Measurements from ENCODE around the gene WDR62.
"Not testable (repeated sequence)": the region's sequence is repeated elsewhere in the genome, so short reads cannot be mapped to it uniquely, and the experiment has no call there.

Gene WDR62

DNA sequence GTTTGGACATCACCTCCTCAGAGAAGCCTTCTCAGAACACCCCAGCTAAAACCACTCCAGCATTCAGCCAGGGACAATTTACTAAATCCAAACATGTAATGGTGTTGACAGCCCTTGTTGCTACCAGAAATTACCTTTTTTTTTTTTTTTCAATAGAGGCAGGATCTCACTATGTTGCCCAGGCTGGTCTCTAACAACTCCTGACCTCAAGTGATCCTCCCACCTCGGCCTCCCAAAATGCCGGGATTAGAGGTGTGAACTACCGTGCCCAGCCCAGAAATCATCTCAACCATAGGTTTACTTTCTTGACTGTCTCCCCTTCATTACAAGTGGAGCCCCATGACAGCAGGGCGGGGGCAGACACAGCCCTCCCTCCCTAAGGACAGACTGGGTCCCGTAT, 31.3 kb upstream of the WDR62 start:
- no peaks in the 10 kb centered on the region for H3K27me3 ChIP-seq (ENCODE audit: control insufficient read depth, insufficient read depth, low read length)
- H3K9me3 ChIP-seq (replicated peaks; ENCODE audit: low read length): no peaks in the 10 kb centered on the region
- H3K36me3 ChIP-seq (ENCODE audit: insufficient read depth, low read length): peaks cover 44% of the 10 kb centered on the region
- no peak overlapping the region for H3K4me3 ChIP-seq (ENCODE audit: low read length)
- no peaks in the 10 kb centered on the region for H3K4me1 ChIP-seq (ENCODE audit: control insufficient read depth, insufficient read depth, low read length)
- no peak overlapping the region for H3K9ac ChIP-seq (ENCODE audit: low read depth, low read length)
- H3K4me2 ChIP-seq (ENCODE audit: low read length): no peak overlapping the region

DNA sequence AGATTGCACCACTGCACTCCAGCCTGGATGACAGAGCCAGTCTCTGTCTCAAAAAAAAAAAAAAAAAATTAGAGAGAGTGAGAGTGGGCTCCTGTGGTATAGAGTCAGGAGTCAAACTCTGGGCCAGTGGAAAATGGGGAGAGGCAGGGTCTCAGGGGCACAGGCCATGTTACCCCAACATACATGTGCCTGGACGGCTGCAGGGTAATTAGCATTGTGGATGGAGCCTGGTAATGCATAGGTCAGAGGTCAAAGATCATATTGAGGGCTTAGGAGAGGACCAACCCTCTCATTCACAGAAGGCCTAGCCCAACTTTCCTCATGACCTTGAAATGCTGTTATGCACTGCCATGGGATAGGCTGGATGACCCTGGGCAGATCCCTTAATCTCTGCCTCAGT, 29.2 kb upstream of the WDR62 start:
- no peaks in the 10 kb centered on the region for H3K4me1 ChIP-seq (ENCODE audit: control insufficient read depth, insufficient read depth, low read length)
- H3K4me2 ChIP-seq (ENCODE audit: low read length): no peak overlapping the region
- no peaks in the 10 kb centered on the region for H3K9me3 ChIP-seq (replicated peaks; ENCODE audit: low read length)
- no peaks in the 10 kb centered on the region for H3K27me3 ChIP-seq (ENCODE audit: control insufficient read depth, insufficient read depth, low read length)
- H3K36me3 ChIP-seq (ENCODE audit: insufficient read depth, low read length): peaks cover 43% of the 10 kb centered on the region
- H3K4me3 ChIP-seq (ENCODE audit: low read length): no peak overlapping the region
- H3K9ac ChIP-seq (ENCODE audit: low read depth, low read length): no peak overlapping the region

DNA sequence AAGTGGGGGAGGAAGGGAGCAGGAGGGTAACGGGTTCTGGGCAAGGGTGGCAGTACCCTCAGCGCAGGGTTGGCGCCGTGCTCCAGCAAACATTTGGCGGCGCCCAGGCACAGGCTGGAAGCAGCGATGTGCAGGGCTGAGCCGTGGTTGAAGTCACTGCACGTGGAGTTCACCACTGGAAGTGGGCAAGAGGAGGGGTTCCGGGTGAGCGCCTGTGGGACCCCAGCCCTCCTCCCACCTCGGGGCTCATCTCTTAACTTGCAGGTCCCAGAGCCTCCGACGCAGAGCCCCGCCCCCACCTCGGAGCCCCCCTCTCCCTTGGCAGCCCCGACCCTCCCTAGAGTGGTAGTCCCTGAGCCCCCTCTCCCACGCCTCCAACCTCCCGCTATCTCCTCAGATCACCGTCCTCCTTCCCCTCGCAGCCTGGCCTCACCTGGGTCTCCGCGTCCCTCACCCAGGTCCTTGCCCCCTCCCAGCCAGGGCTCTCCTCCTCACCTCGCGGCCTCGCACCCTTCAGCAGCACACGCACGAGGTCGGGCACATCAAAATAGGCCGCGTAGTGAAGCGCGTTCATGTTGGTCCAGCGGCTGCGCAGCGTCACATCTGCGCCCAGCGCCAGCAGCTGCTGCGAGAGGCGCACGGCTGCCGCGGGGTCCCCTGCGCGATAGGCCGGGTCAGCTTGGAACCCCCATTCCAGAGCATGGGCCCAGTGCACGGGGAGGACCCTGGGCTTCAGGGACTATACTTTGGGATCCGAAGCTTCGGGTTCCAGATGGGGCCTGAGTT, 28.4 kb upstream of the WDR62 start:
- H3K36me3 ChIP-seq (ENCODE audit: insufficient read depth, low read length): peaks cover 43% of the 10 kb centered on the region
- no peaks in the 10 kb centered on the region for H3K9me3 ChIP-seq (replicated peaks; ENCODE audit: low read length)
- H3K4me1 ChIP-seq (ENCODE audit: control insufficient read depth, insufficient read depth, low read length): no peaks in the 10 kb centered on the region
- no peak overlapping the region for H3K9ac ChIP-seq (ENCODE audit: low read depth, low read length)
- no peak overlapping the region for H3K4me3 ChIP-seq (ENCODE audit: low read length)
- no peaks in the 10 kb centered on the region for H3K27me3 ChIP-seq (ENCODE audit: control insufficient read depth, insufficient read depth, low read length)
- no peak overlapping the region for H3K4me2 ChIP-seq (ENCODE audit: low read length)

DNA sequence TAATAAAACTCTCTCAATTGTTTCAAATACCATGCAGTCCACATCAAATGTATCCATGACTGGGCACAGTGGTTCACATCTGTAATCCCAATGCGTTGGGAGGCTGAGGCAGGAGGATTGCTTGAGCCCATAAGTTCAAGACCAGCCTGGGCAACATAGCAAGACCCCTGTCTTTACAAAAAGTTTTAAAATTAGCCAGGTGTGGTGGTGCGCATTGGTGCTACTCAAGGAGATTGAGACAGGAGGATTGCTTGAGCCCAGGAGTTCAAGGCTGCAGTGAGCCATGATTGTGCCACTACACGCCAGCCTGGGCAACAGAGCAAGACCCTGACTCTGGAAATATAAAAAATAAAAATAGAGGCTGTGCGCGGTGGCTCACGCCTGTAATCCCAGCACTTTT, 27.0 kb upstream of the WDR62 start:
- Histone ChIP-seq H3K4me1 (ENCODE audit: control insufficient read depth, insufficient read depth, low read length) (peaks cover 3% of the 10 kb centered on the region), H3K36me3 (ENCODE audit: insufficient read depth, low read length) (peaks cover 37% of the 10 kb centered on the region), H3K9me3 (replicated peaks; ENCODE audit: low read length) (no peaks in the 10 kb centered on the region), H3K9ac (ENCODE audit: low read depth, low read length) (no peak overlapping the region), H3K27me3 (ENCODE audit: control insufficient read depth, insufficient read depth, low read length) (no peaks in the 10 kb centered on the region), H3K4me3 (ENCODE audit: low read length) (no peak overlapping the region), H3K4me2 (ENCODE audit: low read length) (no peak overlapping the region)

DNA sequence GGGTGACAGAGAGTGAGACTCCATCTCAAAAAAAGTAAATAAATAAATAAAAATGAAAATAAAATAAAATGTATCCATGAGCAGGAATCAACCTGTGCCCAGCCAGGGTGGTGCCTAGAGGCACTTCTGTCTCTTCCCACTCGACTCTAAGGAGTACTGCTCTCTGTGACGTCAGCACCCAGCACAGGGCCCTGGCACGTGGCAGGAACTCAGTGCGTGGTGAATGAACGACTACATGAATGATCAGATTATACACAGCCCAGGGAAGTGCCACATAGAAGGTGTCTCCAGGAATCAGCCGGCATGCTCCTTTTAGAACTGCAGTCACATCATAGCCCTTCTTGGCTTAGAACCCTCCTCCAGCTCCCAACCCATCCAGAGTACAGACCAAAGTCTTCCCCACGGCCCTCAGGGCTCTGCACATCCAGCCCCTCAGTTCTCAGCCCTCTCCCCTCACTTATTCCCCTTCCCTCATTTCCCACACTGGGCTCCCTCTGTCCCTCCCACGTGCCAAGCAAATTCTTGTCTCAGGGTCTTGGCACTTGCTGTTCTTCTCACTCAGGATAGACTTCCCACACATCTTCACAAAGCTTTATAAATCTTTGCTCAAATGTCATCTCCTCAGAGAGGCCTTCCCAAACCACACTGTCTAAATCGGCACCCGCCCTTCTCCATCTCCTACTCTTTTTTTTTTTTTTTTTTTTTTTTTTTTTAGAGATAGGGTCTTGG, 26.2 kb upstream of the WDR62 start:
- H3K4me3 ChIP-seq (ENCODE audit: low read length): no peak overlapping the region
- peaks cover 31% of the 10 kb centered on the region for H3K36me3 ChIP-seq (ENCODE audit: insufficient read depth, low read length)
- no peak overlapping the region for H3K4me2 ChIP-seq (ENCODE audit: low read length)
- peaks cover 9% of the 10 kb centered on the region for H3K4me1 ChIP-seq (ENCODE audit: control insufficient read depth, insufficient read depth, low read length)
- no peaks in the 10 kb centered on the region for H3K27me3 ChIP-seq (ENCODE audit: control insufficient read depth, insufficient read depth, low read length)
- no peaks in the 10 kb centered on the region for H3K9me3 ChIP-seq (replicated peaks; ENCODE audit: low read length)
- no peak overlapping the region for H3K9ac ChIP-seq (ENCODE audit: low read depth, low read length)

DNA sequence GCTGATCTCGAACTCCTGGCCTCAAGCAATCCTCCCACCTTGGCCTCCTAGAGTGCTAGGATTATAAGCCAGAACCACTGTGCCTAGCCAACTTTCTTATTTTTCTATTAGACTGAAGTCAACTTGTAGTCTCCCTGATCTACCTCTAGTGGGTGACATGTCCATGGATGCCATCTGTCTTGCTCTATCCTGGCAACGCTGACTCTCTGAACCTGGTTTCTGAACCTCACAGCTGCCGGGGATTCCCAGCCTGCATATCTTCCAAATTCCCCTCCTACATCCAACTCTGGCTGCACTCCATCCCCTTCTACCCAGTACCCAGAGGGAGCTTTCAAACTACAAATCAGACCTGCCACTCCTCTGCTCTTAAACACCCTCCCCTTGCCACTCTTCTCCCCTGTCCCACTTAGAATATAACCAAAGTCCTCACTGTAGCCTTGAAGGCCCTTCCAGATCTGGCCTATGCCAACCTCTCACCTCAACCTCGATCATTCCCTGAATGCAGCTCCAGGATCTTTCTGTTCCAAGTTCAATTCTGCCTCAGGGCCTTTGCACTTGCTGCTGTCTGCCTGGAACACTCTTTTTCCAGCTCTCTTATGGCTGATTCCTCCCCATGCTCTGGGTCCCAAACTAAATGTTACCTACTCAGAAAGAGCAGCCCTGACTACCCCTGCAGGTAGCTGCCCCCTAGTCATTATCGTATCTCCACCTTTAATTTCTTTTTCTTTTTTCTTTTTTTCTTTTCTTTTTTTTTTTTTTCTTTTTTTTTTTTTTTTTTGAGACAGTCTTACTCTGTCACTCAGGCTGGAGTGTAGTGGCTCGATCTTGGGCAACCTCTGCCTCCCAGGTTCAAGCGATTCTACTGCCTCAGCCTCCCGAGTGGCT, 24.2 kb upstream of the WDR62 start:
- Histone ChIP-seq H3K4me2 (ENCODE audit: low read length) (no peak overlapping the region), H3K9ac (ENCODE audit: low read depth, low read length) (no peak overlapping the region), H3K4me1 (ENCODE audit: control insufficient read depth, insufficient read depth, low read length) (peaks cover 9% of the 10 kb centered on the region), H3K36me3 (ENCODE audit: insufficient read depth, low read length) (peaks cover 19% of the 10 kb centered on the region), H3K9me3 (replicated peaks; ENCODE audit: low read length) (no peaks in the 10 kb centered on the region), H3K4me3 (ENCODE audit: low read length) (no peak overlapping the region), H3K27me3 (ENCODE audit: control insufficient read depth, insufficient read depth, low read length) (no peaks in the 10 kb centered on the region)

DNA sequence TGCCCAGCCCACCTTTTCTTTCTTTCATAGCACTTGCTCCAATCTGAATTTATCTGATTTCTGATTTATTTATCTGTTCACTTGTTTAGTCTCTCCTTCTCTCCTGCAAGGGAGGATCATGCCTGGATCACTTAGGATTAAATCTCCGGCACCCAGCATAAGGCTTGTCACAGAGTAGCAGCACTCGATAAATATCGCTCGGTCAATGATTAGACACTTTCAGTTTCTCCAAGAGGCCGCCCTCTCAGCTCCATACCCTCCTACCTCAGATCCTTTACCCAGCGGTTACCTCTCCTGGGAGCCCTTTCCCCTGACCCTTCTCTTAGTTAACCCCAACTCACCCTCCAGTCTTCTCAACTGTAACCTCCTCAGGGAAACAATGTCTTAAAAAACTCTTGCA, 23.4 kb upstream of the WDR62 start:
- Histone ChIP-seq H3K4me3 (ENCODE audit: low read length) (no peak overlapping the region), H3K27me3 (ENCODE audit: control insufficient read depth, insufficient read depth, low read length) (no peaks in the 10 kb centered on the region), H3K4me2 (ENCODE audit: low read length) (no peak overlapping the region), H3K4me1 (ENCODE audit: control insufficient read depth, insufficient read depth, low read length) (peaks cover 9% of the 10 kb centered on the region), H3K9me3 (replicated peaks; ENCODE audit: low read length) (no peaks in the 10 kb centered on the region), H3K36me3 (ENCODE audit: insufficient read depth, low read length) (peaks cover 18% of the 10 kb centered on the region), H3K9ac (ENCODE audit: low read depth, low read length) (no peak overlapping the region)

DNA sequence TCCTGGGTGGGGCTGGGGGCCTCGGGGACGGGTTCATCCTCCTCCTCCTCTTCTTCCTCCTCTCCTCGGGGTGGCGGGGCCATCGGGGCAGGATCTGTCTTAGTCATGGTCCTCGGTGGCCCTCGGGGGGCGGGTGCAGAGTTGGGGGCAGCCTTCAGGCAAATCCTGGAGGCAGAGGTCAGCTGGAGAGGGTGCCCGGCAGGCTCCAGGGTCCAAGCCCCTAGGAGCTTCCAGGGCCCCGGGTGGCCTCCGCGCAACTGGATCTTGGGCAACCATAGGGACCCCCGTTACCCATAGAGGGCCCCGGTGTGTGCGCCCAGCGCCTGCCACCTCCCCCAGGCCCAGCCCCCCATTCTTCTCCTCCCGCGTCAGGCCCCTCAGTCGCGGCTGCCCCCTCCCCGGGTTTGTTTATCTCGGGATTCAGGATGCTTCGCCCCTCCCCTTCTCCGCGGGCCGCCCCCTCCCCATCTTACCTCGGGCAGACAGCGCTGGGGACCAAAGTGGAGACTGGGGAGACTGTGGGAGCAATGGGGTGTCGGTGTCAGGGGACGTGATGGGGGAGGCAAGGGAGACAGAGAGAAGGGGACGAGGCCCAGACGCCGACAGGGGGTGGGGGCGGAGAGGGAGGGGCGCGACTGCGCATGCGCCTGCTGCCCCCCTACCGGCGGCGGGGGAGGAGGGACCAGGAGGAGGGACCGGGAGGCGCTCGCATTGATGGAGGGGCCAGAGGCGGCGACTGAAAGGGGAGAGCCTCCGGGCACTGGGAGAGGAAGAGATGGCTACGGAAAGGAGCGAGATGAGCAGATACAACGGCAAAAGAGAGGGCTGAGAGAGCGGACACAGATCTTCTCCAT, 22.2 kb upstream of the WDR62 start, which contains the start of gene CLIP3:
CLIP3 (minus strand) TSS at position 623 of the 854 bp plus-strand sequence; CDS start at position 107, 516 bp downstream.
- H3K4me1 ChIP-seq (ENCODE audit: control insufficient read depth, insufficient read depth, low read length): peaks cover 9% of the 10 kb centered on the region
- H3K4me2 ChIP-seq (ENCODE audit: low read length): peak within 1 kb of the TSS; percentile 100
- peak within 1 kb of the TSS; percentile 79 for H3K4me3 ChIP-seq (ENCODE audit: low read length)
- H3K36me3 ChIP-seq (ENCODE audit: insufficient read depth, low read length): peaks cover 6% of the 10 kb centered on the region
- no peaks in the 10 kb centered on the region for H3K9me3 ChIP-seq (replicated peaks; ENCODE audit: low read length)
- H3K9ac ChIP-seq (ENCODE audit: low read depth, low read length): peak within 1 kb of the TSS; percentile 85
- H3K27me3 ChIP-seq (ENCODE audit: control insufficient read depth, insufficient read depth, low read length): no peaks in the 10 kb centered on the region

DNA sequence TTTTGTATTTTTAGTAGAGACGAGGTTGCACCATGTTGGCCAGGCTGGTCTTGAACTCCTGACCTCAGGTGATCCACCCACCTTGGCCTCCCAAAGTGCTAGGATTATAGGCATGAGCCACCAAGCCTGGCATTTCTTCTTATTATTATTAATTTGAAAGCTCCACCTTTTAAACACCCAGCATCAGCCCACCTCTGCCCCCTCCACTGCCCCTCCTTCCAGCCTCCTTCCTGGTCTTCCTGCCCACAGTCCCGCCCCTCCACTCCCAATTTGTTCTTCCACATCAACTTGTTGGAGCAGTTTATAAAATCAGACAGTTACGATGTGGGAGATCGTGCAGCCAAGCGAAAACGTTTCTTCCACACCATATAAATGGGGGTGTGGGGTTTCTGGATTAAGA, 14.2 kb upstream of the WDR62 start:
- no peaks in the 10 kb centered on the region for H3K36me3 ChIP-seq (ENCODE audit: insufficient read depth, low read length)
- no peaks in the 10 kb centered on the region for H3K27me3 ChIP-seq (ENCODE audit: control insufficient read depth, insufficient read depth, low read length)
- no peaks in the 10 kb centered on the region for H3K9me3 ChIP-seq (replicated peaks; ENCODE audit: low read length)
- no peak overlapping the region for H3K4me2 ChIP-seq (ENCODE audit: low read length)
- H3K4me3 ChIP-seq (ENCODE audit: low read length): no peak overlapping the region
- peaks cover 15% of the 10 kb centered on the region for H3K4me1 ChIP-seq (ENCODE audit: control insufficient read depth, insufficient read depth, low read length)
- H3K9ac ChIP-seq (ENCODE audit: low read depth, low read length): no peak overlapping the region

DNA sequence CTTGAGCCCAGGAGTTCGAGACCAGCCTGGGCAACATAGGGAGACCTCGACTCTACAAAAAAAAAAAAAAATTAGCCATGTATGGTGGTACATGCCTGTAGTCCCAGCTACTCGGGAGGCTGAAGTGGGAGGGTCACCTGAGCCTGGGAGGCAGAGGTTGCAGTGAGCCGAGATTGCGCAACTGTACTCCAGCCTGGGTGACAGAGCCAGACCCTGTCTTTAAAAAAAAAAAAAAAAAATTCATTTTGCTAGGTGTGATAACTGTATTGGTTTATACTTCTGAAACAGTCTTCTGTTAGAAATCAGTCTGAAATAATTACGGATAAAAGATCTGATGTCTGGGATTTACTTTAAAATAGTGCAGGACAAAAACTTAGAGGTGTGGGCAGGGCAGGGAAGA, 13.6 kb upstream of the WDR62 start:
- not testable (repeated sequence) for H3K36me3 ChIP-seq (ENCODE audit: insufficient read depth, low read length); H3K4me3 ChIP-seq (ENCODE audit: low read length); H3K9me3 ChIP-seq (replicated peaks; ENCODE audit: low read length); H3K27me3 ChIP-seq (ENCODE audit: control insufficient read depth, insufficient read depth, low read length); H3K9ac ChIP-seq (ENCODE audit: low read depth, low read length); H3K4me2 ChIP-seq (ENCODE audit: low read length)
- H3K4me1 ChIP-seq (ENCODE audit: control insufficient read depth, insufficient read depth, low read length): peaks cover 15% of the 10 kb centered on the region

Measured in skeletal muscle satellite cell (primary cell).